ENCODE data around the gene ETV5.

DNA sequence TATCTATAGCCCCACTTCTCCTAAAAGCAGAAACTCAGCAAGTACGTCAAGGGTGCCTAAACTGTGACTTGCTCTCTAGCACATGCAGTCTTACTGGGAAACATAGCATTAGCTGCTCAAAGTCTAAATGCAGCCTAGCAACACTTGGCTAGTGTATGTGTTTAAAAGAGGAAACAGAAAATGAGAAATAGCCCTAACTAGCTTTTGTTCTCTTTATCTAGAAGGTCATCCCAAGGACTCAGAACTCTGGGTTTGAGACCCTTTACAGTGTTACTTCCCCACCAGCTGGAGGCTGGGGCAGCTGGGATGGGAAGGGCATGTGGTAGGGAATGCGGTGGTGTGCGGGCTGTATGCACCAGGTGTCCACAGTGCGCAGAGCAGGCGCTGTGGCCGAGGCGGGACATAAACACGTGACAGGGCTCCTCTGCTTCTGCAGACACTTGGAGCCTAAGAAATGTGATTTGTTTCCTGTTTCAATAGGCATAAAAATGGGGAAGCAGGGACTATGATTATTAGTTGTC, 13.3 kb downstream of the ETV5 start:
- TF ChIP-seq, protein P1, sequence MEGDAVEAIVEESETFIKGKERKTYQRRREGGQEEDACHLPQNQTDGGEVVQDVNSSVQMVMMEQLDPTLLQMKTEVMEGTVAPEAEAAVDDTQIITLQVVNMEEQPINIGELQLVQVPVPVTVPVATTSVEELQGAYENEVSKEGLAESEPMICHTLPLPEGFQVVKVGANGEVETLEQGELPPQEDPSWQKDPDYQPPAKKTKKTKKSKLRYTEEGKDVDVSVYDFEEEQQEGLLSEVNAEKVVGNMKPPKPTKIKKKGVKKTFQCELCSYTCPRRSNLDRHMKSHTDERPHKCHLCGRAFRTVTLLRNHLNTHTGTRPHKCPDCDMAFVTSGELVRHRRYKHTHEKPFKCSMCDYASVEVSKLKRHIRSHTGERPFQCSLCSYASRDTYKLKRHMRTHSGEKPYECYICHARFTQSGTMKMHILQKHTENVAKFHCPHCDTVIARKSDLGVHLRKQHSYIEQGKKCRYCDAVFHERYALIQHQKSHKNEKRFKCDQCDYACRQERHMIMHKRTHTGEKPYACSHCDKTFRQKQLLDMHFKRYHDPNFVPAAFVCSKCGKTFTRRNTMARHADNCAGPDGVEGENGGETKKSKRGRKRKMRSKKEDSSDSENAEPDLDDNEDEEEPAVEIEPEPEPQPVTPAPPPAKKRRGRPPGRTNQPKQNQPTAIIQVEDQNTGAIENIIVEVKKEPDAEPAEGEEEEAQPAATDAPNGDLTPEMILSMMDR (conservative IDR thresholded peaks at IDR 0.05 in 1 of 2, IDR thresholded peaks at IDR 0.05 in 1 of 2; ENCODE audit: extremely low read depth in 1 of 2, insufficient read depth in 1 of 2, low read depth in 1 of 2, low read length in 2 of 2), result no peak
- no peak for TF ChIP-seq EZH2 (IDR thresholded peaks at IDR 0.05; ENCODE audit: borderline replicate concordance, low read length)
